PFSK-1 (cell line): ENCODE results near the gene PTBP1.

ENCODE experiments used
- FOXP2 ChIP-seq: optimal IDR thresholded peaks from 2 replicates; pipeline ENCODE3; 2011; ENCODE audit warnings: borderline replicate concordance, control low read depth, inconsistent platforms; ENCODE audit not compliant: insufficient read depth; ENCODE audit errors: extremely low read length, extremely low read depth
- POLR2AphosphoS5 ChIP-seq: IDR thresholded peaks from 2 replicates; pipeline ENCODE4 v1.6.1; 2012; ENCODE audit warnings: low read depth, mild to moderate bottlenecking, control low read depth, low read length, moderate library complexity
- SIN3A ChIP-seq: IDR thresholded peaks from 2 replicates; pipeline ENCODE4 v1.6.1; 2012; ENCODE audit warnings: mild to moderate bottlenecking, low read length, moderate library complexity, borderline replicate concordance; ENCODE audit not compliant: insufficient read depth
- TAF1 ChIP-seq: IDR thresholded peaks from 2 replicates; pipeline ENCODE4 v1.6.1; 2012; ENCODE audit warnings: low read length, control low read depth, borderline replicate concordance; ENCODE audit not compliant: insufficient read depth
- TF ChIP-seq, protein P1 (sequence below), 2 experiments: IDR thresholded peaks; 2 replicates each; pipeline versions ENCODE4 v1.6.1 to v1.8.0; 2011 to 2012; ENCODE audit warnings: low read depth in 2 of 2, low read length in 2 of 2, control low read depth in 1 of 2, inconsistent platforms in 1 of 2, mild to moderate bottlenecking in 1 of 2, moderate library complexity in 1 of 2; ENCODE audit not compliant: insufficient read depth in 1 of 2

PTBP1 gene

GRCh38 chr19:823565-824121, 26.4 kb downstream of the PTBP1 start:
- TF ChIP-seq TAF1, result no peak
- no peak for TF ChIP-seq SIN3A
- TF ChIP-seq POLR2AphosphoS5, result no peak
- TF ChIP-seq, protein P1, sequence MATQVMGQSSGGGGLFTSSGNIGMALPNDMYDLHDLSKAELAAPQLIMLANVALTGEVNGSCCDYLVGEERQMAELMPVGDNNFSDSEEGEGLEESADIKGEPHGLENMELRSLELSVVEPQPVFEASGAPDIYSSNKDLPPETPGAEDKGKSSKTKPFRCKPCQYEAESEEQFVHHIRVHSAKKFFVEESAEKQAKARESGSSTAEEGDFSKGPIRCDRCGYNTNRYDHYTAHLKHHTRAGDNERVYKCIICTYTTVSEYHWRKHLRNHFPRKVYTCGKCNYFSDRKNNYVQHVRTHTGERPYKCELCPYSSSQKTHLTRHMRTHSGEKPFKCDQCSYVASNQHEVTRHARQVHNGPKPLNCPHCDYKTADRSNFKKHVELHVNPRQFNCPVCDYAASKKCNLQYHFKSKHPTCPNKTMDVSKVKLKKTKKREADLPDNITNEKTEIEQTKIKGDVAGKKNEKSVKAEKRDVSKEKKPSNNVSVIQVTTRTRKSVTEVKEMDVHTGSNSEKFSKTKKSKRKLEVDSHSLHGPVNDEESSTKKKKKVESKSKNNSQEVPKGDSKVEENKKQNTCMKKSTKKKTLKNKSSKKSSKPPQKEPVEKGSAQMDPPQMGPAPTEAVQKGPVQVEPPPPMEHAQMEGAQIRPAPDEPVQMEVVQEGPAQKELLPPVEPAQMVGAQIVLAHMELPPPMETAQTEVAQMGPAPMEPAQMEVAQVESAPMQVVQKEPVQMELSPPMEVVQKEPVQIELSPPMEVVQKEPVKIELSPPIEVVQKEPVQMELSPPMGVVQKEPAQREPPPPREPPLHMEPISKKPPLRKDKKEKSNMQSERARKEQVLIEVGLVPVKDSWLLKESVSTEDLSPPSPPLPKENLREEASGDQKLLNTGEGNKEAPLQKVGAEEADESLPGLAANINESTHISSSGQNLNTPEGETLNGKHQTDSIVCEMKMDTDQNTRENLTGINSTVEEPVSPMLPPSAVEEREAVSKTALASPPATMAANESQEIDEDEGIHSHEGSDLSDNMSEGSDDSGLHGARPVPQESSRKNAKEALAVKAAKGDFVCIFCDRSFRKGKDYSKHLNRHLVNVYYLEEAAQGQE (IDR thresholded peaks at IDR 0.05; ENCODE audit: insufficient read depth in 1 of 2, low read depth in 2 of 2, low read length in 2 of 2), result no peak
- no peak for TF ChIP-seq FOXP2

- no peak for TF ChIP-seq SIN3A
- no peak for TF ChIP-seq TAF1
- TF ChIP-seq, protein P1 (IDR thresholded peaks at IDR 0.05; ENCODE audit: insufficient read depth in 1 of 2, low read depth in 2 of 2, low read length in 2 of 2), result no peak
- no peak for TF ChIP-seq FOXP2
- no peak for TF ChIP-seq POLR2AphosphoS5
Observed at GRCh38 chr19:824885-825284, 27.6 kb downstream of the PTBP1 start.

DNA sequence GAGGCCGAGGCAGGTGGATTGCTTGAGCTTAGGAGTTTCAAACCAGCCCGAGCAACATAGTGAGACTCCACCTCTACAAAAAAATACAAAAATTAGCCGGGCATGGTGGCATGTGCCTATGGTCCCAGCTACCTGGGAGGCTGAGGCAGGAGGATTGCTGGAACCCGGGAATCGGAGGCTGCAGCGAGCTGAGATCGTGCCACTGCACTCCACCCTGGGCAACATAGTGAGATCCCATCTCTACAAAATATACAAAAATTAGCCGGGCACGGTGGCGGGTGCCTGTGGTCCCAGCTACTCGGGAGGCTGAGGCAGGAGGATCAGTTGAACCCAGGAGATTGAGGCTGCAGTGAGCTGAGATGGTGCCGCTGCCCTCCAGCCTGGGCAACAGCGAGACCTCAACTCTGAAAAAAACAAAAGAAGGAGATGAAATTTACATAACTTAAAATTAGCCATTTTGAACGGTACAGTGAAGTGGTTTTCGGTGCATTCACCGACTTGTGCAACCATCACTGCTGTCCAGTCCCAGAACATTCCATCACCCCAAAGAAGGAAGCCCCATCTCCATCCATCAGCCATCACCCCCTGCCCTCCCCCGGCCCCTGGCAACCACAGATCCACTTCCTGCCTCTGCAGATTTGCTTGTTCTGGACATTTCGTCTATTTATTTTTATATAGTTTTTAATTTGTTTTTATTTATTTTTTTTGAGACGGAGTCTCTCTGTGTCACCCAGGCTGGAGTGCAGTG, 28.8 kb downstream of the PTBP1 start:
- TF ChIP-seq TAF1, result no peak

DNA sequence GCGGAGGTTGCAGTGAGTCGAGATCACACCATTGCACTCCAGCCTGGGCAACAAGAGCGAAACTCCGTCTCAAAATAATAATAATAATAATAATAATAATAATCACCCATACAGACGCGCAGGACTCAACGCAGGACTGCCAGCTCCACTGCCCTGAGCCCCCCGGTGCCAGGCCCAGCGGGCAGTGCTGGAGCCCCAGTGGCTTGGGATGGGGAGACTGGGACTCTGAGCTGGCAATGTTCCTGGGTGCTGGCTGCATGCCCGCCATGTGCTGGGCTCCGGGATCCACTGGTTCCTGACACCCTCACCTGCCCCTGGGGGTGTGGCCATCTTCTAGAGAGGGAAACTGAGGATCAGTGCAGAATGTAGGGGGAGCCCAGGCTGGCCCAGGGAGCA, 30.1 kb downstream of the PTBP1 start:
- TF ChIP-seq FOXP2, result no peak
- TF ChIP-seq, protein P1 (IDR thresholded peaks at IDR 0.05; ENCODE audit: insufficient read depth in 1 of 2, low read depth in 2 of 2, low read length in 2 of 2), result no peak
- TF ChIP-seq SIN3A, result no peak
- TF ChIP-seq POLR2AphosphoS5, result no peak
- TF ChIP-seq TAF1, result no peak

- no peak for TF ChIP-seq FOXP2
- TF ChIP-seq, protein P1 (IDR thresholded peaks at IDR 0.05; ENCODE audit: insufficient read depth in 1 of 2, low read depth in 2 of 2, low read length in 2 of 2), result no peak
- TF ChIP-seq POLR2AphosphoS5, result no peak
- TF ChIP-seq SIN3A, result no peak
- no peak for TF ChIP-seq TAF1
Observed at GRCh38 chr19:827710-828321, 30.6 kb downstream of the PTBP1 start, which contains the start of gene AZU1. Gene AZU1 (plus strand): TSS chr19:827837. CDS start chr19:827847, 10 bp downstream.
